H54 (cell line): Measurements from ENCODE around the gene WNT7A.

Source experiments
- DNase-seq: peaks from one replicate; pipeline ENCODE4 v3.0.0; 2011; ENCODE audit warnings: low spot score, mixed read lengths; ENCODE audit not compliant: insufficient read length
- FAIRE-seq: peaks from 3 replicates; lab custom pipeline; 2011; peaks lifted over from hg19 to GRCh38; lab: Jason Lieb, UNC
- POLR2A ChIP-seq: IDR thresholded peaks from 2 replicates; pipeline ENCODE4 v1.6.1; 2011; ENCODE audit warnings: low read depth, mild to moderate bottlenecking, low read length

Gene WNT7A

DNA sequence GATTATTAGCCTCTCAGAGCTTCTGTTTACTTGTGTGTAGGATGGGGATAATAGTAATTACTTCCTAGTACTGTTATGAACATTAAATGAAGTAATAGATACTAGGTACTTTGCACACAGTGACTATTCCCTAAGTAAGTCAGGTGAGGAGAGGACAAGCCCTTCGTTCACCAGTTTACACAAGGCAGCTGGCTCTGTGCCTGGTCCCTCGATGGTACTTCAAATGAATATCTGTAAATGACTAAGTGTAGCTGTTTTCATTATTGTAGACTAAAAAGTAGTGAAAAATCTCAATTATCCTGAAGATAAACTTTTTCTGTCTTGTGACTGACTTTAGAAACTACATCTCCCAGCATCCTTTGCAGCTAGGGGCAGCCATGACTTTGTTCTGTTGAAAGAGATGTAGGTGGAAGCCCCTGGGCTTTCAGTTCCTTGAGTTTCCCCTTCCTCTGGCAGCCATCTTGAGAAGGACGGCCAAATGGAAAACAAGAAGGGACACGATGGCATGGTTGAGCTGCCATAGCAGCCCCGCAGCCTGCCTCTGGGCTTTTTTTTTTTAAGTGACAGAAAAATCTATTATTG is 11.7 kb upstream of the WNT7A start:
- no peak for FAIRE-seq
- DNase-seq = no peak
- no peak for TF ChIP-seq POLR2A

DNA sequence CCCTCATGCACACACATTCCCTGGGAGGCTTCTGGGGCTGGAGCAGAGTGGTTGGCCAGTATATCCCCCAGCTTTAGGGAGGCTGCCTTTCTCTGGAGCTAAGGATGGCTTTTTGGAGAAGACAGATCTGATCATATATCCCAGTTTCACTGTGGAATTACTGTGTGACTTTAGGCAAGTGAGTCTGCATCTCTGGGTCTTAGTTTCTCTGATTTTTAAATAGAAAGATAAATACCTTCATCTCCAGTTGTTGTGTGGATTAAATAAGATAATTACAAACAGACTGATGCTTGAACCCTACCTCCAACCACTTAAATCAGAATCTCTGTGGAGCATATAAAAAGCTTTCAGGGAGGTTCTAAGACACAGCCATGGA is 11.1 kb upstream of the WNT7A start:
- DNase-seq = no peak
- TF ChIP-seq POLR2A = no peak
- no peak for FAIRE-seq

DNA sequence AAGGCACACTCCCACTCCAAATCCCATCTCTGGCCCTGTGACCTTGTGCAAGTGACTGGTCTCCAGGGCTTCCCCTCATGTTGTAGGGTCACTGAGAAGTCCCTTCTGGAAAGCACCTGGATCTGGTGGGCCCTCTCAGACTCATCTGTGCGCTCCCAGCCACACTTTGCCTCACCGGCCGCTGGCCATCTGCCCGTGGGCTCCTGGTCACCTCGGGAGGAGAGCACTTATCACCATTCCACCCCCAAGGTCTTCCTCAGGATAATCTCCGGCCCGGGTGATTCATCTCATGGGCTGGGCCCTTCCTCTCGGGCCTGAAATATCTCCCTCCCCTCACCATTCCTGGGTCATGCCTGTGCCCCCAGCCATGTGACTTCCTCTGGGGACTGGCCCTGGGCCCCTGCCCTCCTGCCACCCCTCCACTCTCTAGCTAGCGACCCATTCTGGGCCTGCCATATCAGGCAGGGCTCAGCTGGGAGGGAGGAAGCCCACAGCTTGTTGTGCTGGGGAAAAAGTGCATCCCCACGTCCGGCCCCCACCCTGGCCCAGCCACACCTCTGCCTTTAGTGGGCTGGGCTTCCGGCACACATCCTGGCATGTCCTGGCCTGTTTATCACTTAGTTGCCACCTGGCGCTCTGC is 10.6 kb upstream of the WNT7A start:
- TF ChIP-seq POLR2A = no peak
- DNase-seq (no peak), FAIRE-seq (no peak)

DNA sequence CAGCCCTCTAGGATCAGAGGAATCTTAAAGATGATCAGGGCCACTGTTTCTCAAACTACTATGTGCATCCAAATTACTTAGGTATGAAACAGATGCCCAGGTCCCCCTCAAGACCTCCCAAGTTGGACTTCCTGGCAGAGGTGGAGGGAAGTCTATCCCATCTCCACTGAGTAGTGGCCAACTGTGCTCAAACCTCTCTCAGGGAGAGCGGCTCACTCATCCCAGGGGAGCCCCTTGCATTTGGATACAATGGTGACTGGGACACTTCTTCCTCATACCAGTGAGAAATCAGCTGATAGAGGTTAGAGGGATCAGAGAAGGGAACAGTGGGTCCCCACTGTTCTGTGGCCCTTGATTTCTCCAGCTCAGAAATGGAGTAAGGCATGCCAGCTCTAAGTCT is 8.7 kb upstream of the WNT7A start:
- DNase-seq (no peak), FAIRE-seq (no peak)
- TF ChIP-seq POLR2A = no peak

DNA sequence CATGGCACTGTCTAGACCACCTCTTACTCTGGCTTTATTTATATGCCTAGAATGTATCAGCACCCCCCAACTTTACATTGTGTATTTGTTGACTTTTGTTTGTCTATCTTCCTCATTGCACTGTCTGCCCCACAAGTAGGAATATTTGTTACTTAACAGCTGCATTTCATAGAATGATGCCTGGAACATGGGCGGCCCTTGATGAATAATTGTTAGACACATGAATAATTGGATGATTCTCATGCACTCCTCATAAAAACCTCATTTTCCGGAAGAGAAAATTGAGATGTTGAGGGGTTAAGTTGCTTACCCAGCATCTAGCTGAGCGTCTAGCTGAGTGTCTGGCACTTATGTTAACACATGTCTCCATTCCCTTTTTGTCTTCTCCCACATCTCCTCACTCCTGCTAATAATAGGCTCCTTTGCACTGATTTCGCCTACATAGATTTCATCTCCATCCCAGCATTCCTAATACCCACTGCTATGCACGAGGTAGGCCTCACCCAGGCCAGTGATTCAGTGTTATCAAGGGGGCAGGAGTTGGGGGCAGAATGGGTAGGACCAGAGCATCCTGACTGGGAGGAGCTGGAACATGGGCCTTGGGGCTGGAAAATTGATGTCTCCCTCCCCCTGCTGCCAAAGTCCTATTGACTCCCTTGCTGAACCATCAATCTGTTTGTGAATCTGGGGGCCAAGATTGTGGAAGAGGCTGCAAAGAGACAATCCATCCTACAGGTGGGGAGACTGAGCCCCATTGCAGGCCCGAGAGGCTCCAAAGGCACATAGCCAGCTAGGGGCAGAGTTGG is 7.8 kb upstream of the WNT7A start:
- no peak for DNase-seq

DNA sequence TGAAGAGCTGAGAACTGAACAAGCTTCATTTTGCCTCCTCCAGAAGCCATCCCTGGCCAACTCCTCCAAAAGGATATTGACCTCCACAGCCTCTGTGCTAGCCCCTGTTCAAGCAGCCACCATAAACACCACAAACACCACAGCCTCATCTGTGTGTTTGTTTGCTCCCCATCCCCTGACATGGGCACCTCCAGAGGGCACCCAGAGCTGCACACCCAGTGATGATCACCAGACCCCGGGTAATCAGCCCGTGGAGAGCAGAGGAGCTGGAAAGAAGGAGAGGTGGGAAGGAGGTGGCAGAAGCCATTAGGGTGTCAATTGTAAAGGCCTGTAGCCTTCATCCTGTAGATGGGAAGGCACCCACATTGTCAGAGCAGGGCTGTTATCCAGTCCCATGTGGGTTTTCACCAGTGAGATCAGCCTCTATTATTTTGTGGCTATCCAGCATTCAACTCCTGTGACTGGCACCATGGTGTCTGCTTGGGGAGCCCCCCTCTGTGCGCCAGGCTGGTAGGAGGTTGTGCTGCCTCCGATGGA is 6.8 kb upstream of the WNT7A start:
- FAIRE-seq (no peak), DNase-seq (no peak)
- TF ChIP-seq POLR2A = no peak

More for the DNA sequence above, 7.8 kb upstream of the WNT7A start:
- no peak for TF ChIP-seq POLR2A
- FAIRE-seq = no peak

DNA sequence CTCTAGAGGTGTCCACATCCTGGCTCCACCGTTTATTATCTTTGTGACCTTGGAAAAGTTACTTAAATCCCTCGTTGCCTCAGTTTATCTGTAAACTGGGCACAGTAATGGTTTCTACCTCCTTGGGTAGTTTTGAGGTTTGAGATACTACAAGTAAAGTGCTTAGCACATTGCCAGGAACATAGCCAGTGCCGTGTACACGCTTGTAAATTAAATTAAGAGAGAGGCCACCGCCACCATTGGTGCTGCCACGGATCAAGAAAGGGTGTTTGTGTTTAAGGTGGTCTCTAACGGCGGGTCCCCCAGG is 5.8 kb upstream of the WNT7A start:
- no peak for DNase-seq
- no peak for TF ChIP-seq POLR2A
- FAIRE-seq = no peak

DNA sequence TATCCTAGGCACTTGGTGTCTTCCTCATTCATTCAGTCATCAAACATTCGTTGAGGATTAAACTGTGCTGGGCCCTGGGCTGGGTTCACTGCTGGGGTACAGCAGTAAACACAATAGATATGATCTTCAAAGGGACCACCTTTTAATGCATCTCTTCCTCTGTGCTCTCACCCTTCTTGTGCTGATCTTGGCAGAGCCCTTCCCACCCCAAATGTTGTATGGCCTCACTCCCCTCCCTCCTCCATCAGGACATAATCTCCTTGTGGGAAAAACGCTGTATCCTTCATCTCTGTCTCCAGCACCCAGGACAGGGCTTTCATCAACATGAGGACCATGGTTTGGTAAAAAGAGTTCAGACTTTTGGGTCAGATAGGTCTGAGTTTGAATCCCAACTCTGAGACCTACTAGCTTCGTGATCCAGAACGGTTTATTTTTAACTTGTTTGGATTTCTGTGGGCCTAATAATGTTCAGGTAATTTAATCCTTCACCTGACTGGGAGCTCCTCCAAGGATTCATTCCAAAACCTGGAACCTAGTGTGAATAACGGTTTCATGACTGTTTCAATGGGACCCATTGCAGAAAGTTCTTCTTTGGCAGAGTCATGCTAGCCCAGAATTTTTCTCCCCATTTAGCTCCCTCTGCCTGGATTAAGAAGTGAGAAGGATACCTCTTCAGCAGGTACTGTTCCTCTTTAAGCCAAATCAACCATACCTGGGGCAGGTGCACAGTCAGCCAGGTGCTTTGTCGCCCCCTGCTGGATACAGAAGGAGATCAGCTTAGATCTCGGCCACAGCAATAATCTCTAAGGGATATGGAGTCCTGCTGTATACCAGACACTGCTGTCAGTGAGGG is 5.2 kb upstream of the WNT7A start:
- no peak for TF ChIP-seq POLR2A
- DNase-seq = peak; percentile 76
- FAIRE-seq = no peak

DNA sequence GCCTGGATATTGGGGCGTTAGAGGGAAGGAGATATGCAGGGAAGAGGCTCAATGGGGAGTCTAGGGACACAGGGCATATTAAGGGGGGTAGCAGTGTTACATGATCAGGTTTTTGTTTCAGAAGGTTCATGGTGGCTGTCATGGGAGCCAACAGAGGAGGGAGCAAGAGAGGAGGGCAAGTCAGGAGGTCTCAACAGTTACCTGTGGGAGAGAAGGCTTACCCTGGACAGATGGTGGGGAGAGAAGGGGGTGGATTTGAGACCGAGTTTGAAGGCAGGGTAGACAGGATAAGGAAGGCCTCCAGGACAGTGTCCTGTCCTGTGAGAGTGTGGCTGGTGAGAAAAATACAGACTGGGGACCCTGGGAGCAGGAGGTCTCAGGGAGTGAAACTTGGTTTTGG is 3.8 kb upstream of the WNT7A start:
- TF ChIP-seq POLR2A = no peak
- no peak for FAIRE-seq
- DNase-seq = no peak

DNA sequence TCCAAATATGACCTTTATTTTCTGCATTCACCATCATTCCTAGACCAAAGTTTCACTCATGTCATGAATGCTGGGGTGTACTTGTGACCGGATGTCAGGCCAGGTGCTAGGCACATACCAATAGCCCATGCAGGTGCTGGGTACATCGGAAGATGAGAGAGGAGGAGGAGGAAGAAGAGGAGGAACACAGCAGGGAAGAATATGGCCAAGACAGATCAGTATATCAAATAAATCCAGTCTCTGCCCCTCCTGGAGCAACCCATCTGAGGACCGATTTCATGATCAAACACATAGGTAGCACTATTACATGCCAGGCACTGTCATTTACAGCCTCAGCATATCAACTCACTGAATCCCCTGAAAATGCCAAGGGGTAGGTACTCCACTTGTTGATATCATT is 3.0 kb upstream of the WNT7A start:
- no peak for TF ChIP-seq POLR2A
- no peak for FAIRE-seq
- DNase-seq = no peak

DNA sequence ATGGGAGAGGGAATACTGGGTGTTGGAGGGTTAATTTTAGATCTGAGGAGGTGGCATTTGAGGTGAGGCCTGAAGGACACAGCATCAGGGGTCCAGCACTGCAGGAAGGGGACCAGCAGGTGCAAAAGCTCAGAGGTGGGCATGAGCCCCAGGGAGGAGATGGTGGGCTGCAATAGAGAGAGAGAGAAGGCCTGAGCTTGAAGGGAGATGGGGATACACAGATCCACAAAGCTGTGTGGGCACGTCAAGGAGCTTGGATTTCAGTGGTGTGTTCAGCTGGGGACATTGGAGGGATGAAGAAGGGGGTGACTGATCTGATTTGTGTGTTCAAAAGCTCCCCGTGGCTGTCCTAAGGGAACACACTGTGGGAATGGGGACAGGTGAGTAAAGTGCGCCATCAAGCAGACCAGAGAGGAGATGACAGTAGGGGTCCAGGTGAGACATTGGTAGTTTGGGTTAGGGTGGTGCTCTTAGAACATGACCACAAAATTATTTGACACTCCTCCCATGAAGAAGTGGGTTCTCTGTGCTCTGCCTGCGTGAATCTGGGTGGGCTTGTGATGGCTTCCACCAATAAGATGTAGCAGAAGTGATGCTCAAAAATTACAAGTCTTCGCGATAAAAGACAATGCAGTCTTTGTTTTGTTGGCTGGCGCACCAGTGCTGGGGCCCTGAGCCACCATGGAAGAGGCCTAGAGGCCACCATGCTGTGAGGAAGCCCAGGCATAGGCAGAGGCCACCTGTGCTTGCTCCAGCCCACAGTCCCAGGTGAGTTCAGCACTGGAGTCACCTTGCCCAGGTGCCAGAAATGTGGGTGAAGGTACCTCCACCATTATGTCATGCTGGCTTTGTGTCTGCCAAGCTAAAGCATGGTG is 1.9 kb upstream of the WNT7A start:
- FAIRE-seq (no peak), DNase-seq (no peak)
- no peak for TF ChIP-seq POLR2A

DNA sequence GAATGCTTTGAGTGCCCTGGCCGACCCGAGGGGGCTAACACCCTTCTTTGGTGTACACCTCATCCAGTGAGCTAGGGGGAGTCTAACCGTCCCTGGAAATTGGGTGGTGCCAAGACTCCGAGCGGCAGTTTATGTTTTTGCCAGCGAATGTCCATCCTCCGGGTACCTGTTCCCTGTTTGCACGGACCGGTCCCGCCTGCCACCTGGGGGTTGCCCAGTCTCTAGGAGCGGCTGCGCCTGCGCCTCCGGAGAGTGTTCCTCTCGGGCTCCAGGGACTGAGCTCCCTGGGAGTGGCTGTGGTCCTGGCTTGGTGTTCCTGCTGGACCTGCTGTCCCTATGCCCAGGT is 913 bp upstream of the WNT7A start:
- no peak for FAIRE-seq
- DNase-seq = no peak
- TF ChIP-seq POLR2A = no peak
